Right lobe of liver (tissue), 6 donors: ENCODE results near the gene TMEM167B. TPM values are rescaled to one million over a fixed set of nuclear protein-coding genes. Genes with fewer than 3 reads are reported as not detected.

Experiments used
- ATAC-seq, 4 donors: fragments of 200-7000 bp; cut with Tn5 transposase; one replicate each; pipeline ENCODE4 v1.9.1; 2020; ENCODE audit warnings: mild to moderate bottlenecking in 4 of 4, moderate library complexity in 4 of 4
- DNase-seq, 3 donors: peaks; one replicate each; pipeline ENCODE4 v3.0.0-alpha.2; 2020
- H3K27ac ChIP-seq, 3 donors: fragments of 200-600 bp; one replicate each; pipeline ENCODE4 v1.8.0; 2022
- H3K27me3 ChIP-seq, 2 donors: fragments of 200-600 bp; one replicate each; pipeline ENCODE4 v1.8.0; 2022
- H3K36me3 ChIP-seq, 4 donors: fragments of 200-600 bp; sonication (generic) in 1 of 4; one replicate each; pipeline versions ENCODE4 v1.5.1 to v1.8.0; 2017 to 2022; ENCODE audit warnings: control low read depth in 1 of 4
- H3K4me1 ChIP-seq, 4 donors: fragments of 200-600 bp; sonication (generic) in 1 of 4; one replicate each; pipeline versions ENCODE4 v1.5.1 to v1.8.0; 2017 to 2022; ENCODE audit warnings: control low read depth in 1 of 4
- H3K4me3 ChIP-seq, 3 donors: fragments of 200-600 bp; one replicate each; pipeline ENCODE4 v1.8.0; 2022
- H3K9me3 ChIP-seq, 4 donors: fragments of 200-600 bp; sonication (generic) in 1 of 4; one replicate each; pipeline versions ENCODE4 v1.5.1 to v1.8.0; 2017 to 2022; ENCODE audit warnings: control low read depth in 1 of 4
- CTCF ChIP-seq, 4 donors: fragments of 200-600 bp in 3 of 4; fragments of 450-650 bp in 1 of 4; IDR thresholded peaks; one replicate each; pipeline versions ENCODE4 v1.5.1 to v1.8.0; 2016 to 2022; ENCODE audit warnings: antibody characterized with exemption in 4 of 4, mild to moderate bottlenecking in 2 of 4
- POLR2A ChIP-seq: fragments of 450-650 bp; IDR thresholded peaks from one replicate; pipeline ENCODE4 v1.6.1; 2017; ENCODE audit warnings: antibody characterized with exemption, mild to moderate bottlenecking
- WGBS: methylation state at CpG from one replicate; pipeline ENCODE4 v1.1.6; 2018; ENCODE audit warnings: low coverage, low lambda C conversion rate; ENCODE audit not compliant: insufficient coverage; ENCODE audit errors: missing lambda C conversion rate; 5-methylcytosine and 5-hydroxymethylcytosine counted together
- intact Hi-C, 2 donors: fragments of 100-400 bp; cut with DNase I; formaldehyde crosslinking; loops; one replicate each; pipeline versions ENCODE4 v1.11.2 to v1.14.1; 2022
- total RNA-seq, 6 experiments: library from RNA; depleted of rRNA in 2 of 6; stranded (reverse); fragments of >200 nt in 2 of 6; fragmentation: NEBNext Ultra II Directional in 3 of 6; extraction: Animal tissue kit (Norgen Biotek cat#: 25700) in 3 of 6; gene quantifications; one replicate each; pipeline versions ENCODE4 v1.1.0 to v1.2.4, GENCODE V29; 2016 to 2023
- donor health status: DM: no; HTN: yes; CAD: no.
- donor health status: DM: no; HTN: no; CAD: no.
- donor health status: DM: no; HTN: no; CAD: no.
- donor health status: DM: no; HTN: yes; CAD: no.
- donor health status: DM: no; HTN: yes; CAD: no.

TMEM167B gene
- total RNA-seq, 6 experiments from 2014 or later, result 10.5 to 21.9 (median 15.1) TPM

GRCh38 chr1:109099938-109100773 lies 9.6 kb downstream of the TMEM167B start:
- 0% methylated on average over 32 of the region's 77 CpGs for WGBS
- H3K4me1 ChIP-seq, result peaks cover 0 to 9% (median 0%) of the 10 kb centered on the region in 4 donors
- H3K27me3 ChIP-seq, result no peaks in the 10 kb centered on the region
- intact Hi-C loops, result no loop called here
- H3K36me3 ChIP-seq, result no peaks in the 10 kb centered on the region
- H3K27ac ChIP-seq, result peak overlapping the region; percentile 94 to 98 (median 98)
- ATAC-seq (peak; percentile 97 to 99 (median 97)), DNase-seq (peak; percentile 96 to 98 (median 97))
- H3K9me3 ChIP-seq, result no peaks in the 10 kb centered on the region
- peak overlapping the region; percentile 100 for H3K4me3 ChIP-seq
- TF ChIP-seq CTCF (IDR thresholded peaks at IDR 0.05), result peak; percentile 79 to 93 (median 88)
- TF ChIP-seq POLR2A, result peak; percentile 98

- peaks cover 0 to 7% (median 0%) of the 10 kb centered on the region in 4 donors for H3K4me1 ChIP-seq
- WGBS, result 55% methylated on average over 5 of the region's 20 CpGs
- no peak overlapping the region for H3K27ac ChIP-seq
- no peaks in the 10 kb centered on the region for H3K9me3 ChIP-seq
- ATAC-seq, result no peak
- H3K36me3 ChIP-seq, result no peaks in the 10 kb centered on the region
- H3K4me3 ChIP-seq, result no peak overlapping the region
- TF ChIP-seq POLR2A (no peak), CTCF (IDR thresholded peaks at IDR 0.05) (no peak)
- no peaks in the 10 kb centered on the region for H3K27me3 ChIP-seq
- DNase-seq, result no peak
- intact Hi-C loops, result no loop called here
Observed at GRCh38 chr1:109104364-109105151, 14.0 kb downstream of the TMEM167B start.

GRCh38 chr1:109105881-109106280 lies 15.3 kb downstream of the TMEM167B start:
- intact Hi-C loops, result no loop called here
- Histone ChIP-seq H3K36me3 (no peaks in the 10 kb centered on the region), H3K27me3 (no peaks in the 10 kb centered on the region), H3K4me1 (peaks cover 0 to 6% (median 0%) of the 10 kb centered on the region in 4 donors), H3K27ac (no peak overlapping the region), H3K4me3 (no peak overlapping the region), H3K9me3 (no peaks in the 10 kb centered on the region)
- 72% methylated on average over 4 of the region's 4 CpGs for WGBS
- ATAC-seq (no peak), DNase-seq (no peak)
- TF ChIP-seq CTCF (IDR thresholded peaks at IDR 0.05) (no peak), POLR2A (no peak)

GRCh38 chr1:109107785-109108184 lies 17.2 kb downstream of the TMEM167B start:
- WGBS, result 71% methylated on average over 7 of the region's 7 CpGs
- no peak for ATAC-seq

More at GRCh38 chr1:109107785-109108184, 17.2 kb downstream of the TMEM167B start:
- intact Hi-C loops, result no loop called here
- DNase-seq, result no peak
- Histone ChIP-seq H3K9me3 (no peaks in the 10 kb centered on the region), H3K4me3 (no peak overlapping the region), H3K4me1 (peaks cover 0 to 14% (median 0%) of the 10 kb centered on the region in 4 donors), H3K36me3 (no peaks in the 10 kb centered on the region), H3K27me3 (no peaks in the 10 kb centered on the region), H3K27ac (no peak overlapping the region)
- TF ChIP-seq CTCF (IDR thresholded peaks at IDR 0.05) (no peak), POLR2A (no peak)
